DMS153 (cell line): ENCODE results near the gene PHF19.

Source experiments
- DNase-seq: peaks from one replicate; lab custom pipeline; 2025; lab: John Stamatoyannopoulos, UW

PHF19 gene

GRCh38 chr9:120853198-120853597 lies 23.8 kb downstream of the PHF19 start:
- DNase-seq, result no peak

GRCh38 chr9:120852240-120853010 lies 24.6 kb downstream of the PHF19 start:
- DNase-seq, result no peak

GRCh38 chr9:120851449-120851848 lies 25.5 kb downstream of the PHF19 start:
- no peak for DNase-seq

GRCh38 chr9:120850315-120850714 lies 26.7 kb downstream of the PHF19 start:
- DNase-seq, result no peak

GRCh38 chr9:120846906-120847305 lies 30.1 kb downstream of the PHF19 start:
- DNase-seq, result no peak

DNA sequence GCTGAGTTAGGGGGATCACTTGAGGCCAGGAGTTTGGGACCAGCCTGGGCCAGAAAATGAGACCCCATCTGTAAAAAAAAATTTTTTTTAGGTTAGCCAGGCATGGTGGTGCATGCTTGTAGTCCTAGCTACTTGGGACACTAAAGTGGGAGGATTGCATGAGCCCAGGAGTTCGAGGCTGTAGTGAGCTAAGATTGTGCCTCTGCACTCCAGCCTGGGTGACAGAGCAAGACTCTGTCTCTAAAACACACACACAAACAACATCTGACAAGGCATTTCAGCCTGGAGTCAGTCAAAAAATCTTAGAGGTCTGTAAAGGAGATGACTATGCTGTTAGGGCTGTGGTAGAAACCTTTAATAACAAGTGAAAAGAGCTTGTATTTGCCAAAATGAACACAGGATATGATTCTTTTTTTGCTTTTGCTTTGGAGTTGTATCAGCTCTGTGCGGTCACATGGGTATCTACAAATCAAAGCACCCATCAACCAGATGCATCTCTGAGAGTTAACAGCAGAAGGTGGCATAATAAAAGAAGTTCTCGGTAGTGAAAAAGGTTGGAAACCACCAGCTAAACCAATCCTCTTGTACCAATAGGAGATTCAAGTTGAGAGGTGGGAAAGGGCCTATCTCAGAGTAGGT lies 30.6 kb downstream of the PHF19 start:
- no peak for DNase-seq

DNA sequence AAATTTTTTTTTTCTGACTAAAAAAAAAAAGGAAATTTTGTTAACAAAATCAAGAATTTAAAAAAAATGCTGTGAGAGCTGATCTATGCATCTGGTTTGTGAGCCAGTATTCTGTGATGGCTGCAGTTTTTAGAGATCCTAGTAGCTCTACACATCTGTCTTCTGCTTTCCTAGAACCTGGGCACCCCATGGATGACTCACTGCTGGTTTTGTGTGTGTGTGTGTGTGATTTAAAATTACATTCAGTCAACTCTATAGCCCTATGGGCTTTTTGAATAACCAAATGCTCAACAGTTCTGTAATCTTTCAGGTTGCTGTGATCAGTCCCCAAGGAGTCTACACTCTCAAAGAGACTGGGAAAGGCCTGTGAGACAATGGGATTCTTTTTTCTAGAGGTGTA lies 31.7 kb downstream of the PHF19 start:
- no peak for DNase-seq

GRCh38 chr9:120842685-120843485 lies 34.1 kb downstream of the PHF19 start, which contains the start of gene PSMD5:
PSMD5 (minus strand) TSS chr9:120842922; CDS start chr9:120842909, 13 bp downstream.
- DNase-seq, result peak; percentile 99

DNA sequence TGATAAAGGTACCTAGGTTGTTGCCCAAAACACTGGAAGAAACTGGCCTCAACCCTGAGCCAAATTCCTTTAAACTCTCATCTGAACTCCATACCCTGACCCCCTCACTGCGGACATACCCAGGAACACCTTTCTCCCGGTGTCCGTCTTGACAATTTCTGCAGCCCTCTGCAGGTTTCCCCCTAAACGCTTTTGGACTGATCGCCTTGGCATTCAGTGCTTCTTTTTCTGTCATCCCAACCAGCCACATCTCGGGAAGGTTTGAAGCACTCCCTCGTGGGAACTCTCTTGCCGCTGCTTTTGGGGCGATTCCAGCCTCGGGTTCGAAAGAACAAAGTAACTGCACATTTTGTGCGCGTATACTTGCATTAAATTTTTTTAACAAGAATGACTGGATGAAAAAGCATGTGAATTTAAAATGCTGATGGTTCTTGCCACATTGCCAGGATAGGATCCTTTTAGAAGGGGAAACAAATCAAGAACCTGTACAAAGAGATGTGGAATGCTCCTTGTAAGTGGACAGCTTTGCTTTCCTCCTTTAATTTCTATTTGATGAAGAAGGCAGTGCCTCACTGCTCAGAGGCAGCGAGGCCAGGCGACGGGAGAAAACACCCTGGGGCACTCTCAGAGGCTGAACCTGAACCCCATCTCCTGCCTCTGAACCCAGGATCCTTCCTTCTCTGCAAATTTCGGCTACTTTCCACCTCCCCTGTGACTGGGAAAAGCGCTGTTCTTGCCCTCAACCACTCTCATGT lies 34.9 kb downstream of the PHF19 start:
- no peak for DNase-seq

GRCh38 chr9:120839146-120839545 lies 37.8 kb downstream of the PHF19 start:
- DNase-seq, result no peak

- no peak for DNase-seq
Observed at GRCh38 chr9:120837921-120838320, 39.1 kb downstream of the PHF19 start.

DNA sequence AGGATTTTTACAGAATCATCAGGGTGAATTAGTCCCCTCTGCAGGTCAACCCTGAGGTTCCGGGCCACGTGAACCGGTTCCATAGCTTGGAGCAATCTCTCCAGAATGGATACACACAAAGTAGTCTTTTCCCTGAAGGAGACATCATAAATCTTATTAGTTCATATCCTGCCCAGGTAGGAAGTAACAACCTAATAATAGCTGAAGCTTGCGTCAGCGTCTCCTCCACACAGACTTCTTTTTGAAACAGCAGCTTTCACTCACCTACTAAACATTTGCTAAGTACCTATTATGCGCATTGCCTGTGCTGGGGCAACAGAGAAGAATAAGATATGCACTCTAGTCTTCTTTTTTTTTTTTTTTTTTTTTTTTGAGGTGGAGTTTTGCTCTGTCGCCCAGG lies 43.7 kb downstream of the PHF19 start:
- DNase-seq, result no peak

DNA sequence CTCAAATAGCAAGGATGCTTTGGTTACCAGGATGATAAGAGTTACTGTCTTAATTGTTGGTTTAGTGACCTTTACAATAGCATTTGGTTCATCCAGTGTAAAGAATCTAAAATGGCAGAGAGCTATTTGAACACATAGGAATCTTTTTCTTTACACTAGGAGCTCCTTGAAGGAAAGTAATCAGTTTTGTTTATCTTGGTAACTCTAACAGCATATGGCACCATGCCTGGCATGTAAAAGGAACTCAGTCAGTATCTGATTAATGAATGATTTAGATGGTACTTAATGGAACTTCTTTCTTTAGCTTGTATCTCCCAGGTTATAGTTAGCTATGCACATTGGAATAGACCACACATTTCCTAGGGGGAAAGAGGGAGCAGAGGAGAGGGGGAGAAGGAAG lies 44.2 kb downstream of the PHF19 start:
- no peak for DNase-seq

- no peak for DNase-seq
Observed at GRCh38 chr9:120830865-120831264, 46.1 kb downstream of the PHF19 start.

DNA sequence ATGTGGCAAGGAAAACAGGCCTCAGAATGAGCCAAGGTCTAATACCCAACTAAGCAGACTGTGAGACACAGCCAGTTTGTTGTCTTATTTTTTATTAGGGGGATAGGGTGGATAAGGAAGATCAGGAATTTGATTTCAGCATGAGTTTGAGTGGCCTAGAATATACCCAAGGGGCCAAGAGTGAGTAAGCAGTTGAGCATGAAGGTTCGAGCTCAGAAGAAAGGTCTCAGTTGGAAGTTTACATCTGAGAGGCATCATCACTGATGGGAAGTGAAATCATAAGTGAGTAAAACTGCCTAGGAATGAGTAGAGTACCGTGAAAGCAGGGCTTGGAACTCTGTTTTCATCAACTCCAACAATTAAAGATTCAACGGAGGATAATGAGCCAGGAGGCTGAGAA lies 46.8 kb downstream of the PHF19 start:
- DNase-seq, result no peak

DNA sequence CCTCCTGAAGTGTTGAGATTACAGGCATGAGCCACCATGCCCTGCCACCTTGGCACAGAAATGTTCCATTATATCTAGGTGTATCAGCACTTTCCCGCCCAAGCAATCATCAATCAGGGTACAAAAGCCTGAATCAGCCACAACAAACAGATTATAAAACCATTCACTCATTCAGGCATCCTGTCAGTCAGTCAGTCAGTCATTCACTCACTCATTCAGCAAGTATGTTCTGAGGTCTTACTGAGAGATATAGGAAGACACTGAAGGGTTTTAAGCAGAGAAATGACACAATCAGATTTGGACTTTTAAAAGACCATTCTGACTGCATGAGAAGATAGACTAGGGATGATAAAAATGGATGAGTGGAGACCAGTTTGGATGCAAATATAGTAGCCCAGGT lies 47.3 kb downstream of the PHF19 start:
- no peak for DNase-seq

DNA sequence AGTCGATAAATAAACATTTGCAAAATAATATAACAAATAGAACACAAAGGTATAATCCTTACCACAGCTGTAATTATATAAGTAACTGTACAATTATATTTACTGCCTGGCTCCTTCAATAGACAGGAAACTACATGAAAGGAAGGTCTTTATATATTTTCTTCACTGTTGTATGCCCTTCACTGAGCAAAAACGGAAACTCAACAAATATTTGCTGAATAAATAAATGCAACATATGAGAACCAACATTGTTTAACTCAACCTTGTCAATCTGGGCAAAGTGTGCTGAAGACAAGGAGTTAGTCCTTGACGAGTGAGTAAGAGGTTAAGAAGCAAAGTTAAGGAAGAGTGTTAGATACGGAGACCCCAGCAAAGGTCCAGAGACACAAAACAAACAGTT lies 56.9 kb downstream of the PHF19 start:
- DNase-seq, result no peak

DNA sequence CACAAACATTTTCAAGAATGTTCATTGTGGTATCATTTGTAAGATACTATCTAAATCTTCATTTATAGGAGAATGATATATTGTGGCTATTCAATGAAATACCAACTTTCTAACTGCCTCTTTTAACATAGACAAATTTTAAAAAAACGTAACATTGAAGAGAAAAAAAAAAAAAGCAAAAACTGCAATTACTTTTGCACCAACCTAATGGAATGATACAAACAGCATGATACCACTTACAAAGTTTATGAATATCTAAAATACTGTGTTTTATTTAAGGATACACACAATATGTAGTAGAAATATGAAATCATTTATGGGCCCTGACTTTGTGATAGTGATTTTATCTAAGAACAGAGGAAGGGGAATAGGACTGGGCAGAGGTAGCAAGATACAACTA lies 58.4 kb downstream of the PHF19 start:
- no peak for DNase-seq

DNA sequence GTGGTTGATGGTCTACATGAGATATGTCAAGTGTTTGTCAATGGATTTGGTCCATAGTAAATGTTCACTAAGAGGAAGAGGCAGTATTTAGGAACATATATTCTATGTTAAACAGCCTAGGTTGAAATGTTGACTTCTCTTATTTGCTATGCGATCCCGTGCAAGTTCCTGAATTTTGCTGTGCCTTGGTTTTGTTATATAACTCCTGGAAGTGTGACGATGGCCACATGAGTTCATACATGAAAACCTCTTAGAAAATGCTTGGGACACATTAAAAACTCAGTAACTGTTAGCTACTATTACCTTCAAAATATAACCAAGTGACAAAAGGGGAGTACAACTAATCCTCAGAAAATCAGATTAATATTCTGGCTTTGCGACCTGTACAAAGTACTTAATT lies 61.9 kb downstream of the PHF19 start:
- no peak for DNase-seq

DNA sequence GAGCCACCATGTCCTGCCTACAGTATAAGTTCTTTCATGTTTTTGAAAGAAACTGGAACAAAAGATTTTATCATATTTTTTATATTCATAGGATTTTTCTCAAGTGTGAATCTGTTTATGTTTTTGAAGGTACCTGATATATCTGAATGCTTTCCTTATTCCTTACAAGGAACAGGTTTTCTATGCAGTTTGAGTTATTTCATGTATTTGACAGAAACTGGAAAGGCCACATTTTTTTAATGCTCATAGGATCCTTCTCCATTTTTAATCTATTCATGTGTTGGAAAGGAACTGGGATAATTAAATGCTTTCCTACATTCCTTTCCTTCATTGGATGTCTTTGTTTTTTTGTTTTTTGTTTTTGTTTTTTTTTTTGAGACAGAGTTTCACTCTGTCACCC lies 68.1 kb downstream of the PHF19 start:
- no peak for DNase-seq

DNA sequence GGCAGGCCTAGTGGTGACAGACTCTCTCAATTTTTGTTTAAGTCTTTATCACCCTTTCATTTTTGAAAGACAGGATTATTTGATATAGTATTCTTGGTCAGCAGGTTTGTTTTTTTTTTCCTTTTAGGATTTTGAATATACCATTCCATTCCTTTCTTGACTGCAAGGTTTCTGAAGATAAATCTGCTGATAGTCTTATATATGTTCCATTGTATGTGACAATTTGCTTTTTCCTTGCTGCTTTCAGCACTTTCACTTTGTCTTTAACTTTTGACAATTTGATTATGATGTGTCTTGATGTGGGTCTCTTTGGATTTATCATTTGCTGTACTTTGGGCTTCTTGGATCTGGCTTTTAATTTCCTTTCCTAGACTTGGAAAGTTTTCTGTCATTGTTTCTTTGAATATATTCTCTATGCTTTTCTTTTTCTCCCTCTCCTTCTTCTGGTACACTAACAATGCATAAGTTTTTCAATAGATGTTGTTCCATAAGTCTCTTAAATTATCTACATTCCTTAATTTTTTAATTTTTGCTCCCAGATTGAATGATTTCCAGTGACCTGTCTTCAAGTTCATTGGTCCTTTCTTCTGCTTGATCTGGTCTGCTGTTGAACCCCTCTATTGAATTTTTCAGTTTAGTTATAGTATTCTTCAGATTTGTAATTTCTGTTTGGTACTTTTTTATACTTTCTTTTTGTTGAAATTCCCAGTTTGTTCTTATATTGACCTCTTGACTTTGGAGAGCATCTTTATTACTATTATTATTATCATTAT lies 69.2 kb downstream of the PHF19 start:
- no peak for DNase-seq
